ENCODE results near the gene MDFIC. TPM values are rescaled to one million over a fixed set of nuclear protein-coding genes. Genes with fewer than 3 reads are reported as not detected.
A peak's percentile ranks its signal among the peaks of the same experiment; 100 is the strongest.

MDFIC gene
- total RNA-seq, 1 donor, result 72.1 TPM

DNA sequence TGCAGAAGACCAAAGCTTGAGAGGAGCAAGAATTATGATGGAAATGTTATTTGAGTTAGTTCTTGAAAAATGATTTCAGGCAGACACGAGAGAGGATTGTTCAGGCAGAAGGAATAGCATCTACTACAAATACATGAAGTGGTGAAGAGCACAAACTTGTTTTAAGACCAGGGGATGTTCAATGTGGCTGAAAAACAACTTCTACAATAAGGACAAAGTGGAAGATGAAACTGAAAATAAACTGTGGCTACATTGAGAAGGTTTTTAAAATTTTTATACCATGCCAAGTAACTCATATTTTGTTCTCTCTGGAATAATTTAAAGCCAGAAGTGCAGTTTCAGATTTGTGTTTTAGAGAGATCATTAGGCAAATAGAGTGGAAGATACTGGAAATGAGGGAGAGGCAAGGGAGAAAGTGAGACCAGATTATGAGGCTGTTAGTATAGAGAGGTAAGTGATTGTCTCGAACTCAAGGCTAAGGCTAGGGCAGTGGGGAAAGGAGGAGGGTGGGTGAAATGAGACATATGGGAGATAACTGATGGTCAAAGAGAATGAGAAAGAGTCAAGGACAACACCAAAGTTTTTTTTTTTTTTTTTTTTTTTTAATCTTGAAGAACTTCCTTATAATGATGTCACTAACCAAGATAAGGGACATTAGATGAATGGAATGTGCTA is 115.4 kb downstream of the MDFIC start:
- no peak overlapping the region for H3K4me3 ChIP-seq (ENCODE audit: low read depth, low read length)
- no peak for TF ChIP-seq CTCF (IDR thresholded peaks at IDR 0.05; ENCODE audit: insufficient read depth, low read length)
- DNase-seq (ENCODE audit: low read depth), result peak; percentile 30

DNA sequence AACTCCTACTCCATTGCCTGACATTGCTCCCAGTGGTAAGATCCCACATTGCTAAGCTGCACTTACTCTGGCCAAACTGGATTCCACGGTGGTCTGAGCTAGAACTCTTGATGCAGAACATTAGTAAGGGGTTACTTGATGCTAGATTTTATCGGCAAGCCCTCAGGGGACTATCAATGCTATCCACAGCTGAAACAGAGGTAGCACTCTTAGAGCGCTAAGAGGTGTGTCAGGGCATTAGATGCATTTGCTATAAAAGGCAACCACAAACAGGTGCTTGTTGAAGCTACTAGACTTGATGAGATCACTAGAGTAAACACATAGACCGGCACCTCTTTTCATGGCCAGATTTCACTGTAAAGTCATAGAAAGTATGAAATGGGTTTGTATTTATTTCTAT is 116.3 kb downstream of the MDFIC start:
- TF ChIP-seq CTCF (IDR thresholded peaks at IDR 0.05; ENCODE audit: insufficient read depth, low read length), result no peak
- no peak for DNase-seq (ENCODE audit: low read depth)
- no peak overlapping the region for H3K4me3 ChIP-seq (ENCODE audit: low read depth, low read length)

- H3K4me3 ChIP-seq (ENCODE audit: low read depth, low read length), result no peak overlapping the region
- no peak for TF ChIP-seq CTCF (IDR thresholded peaks at IDR 0.05; ENCODE audit: insufficient read depth, low read length)
- DNase-seq (ENCODE audit: low read depth), result no peak
These were observed 118.2 kb downstream of the MDFIC start for GRCh38 chr7:115040057-115040456.

- no peak overlapping the region for H3K4me3 ChIP-seq (ENCODE audit: low read depth, low read length)
- TF ChIP-seq CTCF (IDR thresholded peaks at IDR 0.05; ENCODE audit: insufficient read depth, low read length), result no peak
- DNase-seq (ENCODE audit: low read depth), result no peak
These were observed 118.6 kb downstream of the MDFIC start for GRCh38 chr7:115040495-115040894.

GRCh38 chr7:115042596-115042995 is 120.7 kb downstream of the MDFIC start:
- no peak for DNase-seq (ENCODE audit: low read depth)
- TF ChIP-seq CTCF (IDR thresholded peaks at IDR 0.05; ENCODE audit: insufficient read depth, low read length), result no peak
- H3K4me3 ChIP-seq (ENCODE audit: low read depth, low read length), result no peak overlapping the region

GRCh38 chr7:115043605-115044004 is 121.7 kb downstream of the MDFIC start:
- H3K4me3 ChIP-seq (ENCODE audit: low read depth, low read length), result no peak overlapping the region
- no peak for TF ChIP-seq CTCF (IDR thresholded peaks at IDR 0.05; ENCODE audit: insufficient read depth, low read length)
- DNase-seq (ENCODE audit: low read depth), result peak; percentile 41

- no peak overlapping the region for H3K4me3 ChIP-seq (ENCODE audit: low read depth, low read length)
- TF ChIP-seq CTCF (IDR thresholded peaks at IDR 0.05; ENCODE audit: insufficient read depth, low read length), result no peak
- no peak for DNase-seq (ENCODE audit: low read depth)
These were observed 122.3 kb downstream of the MDFIC start for GRCh38 chr7:115044224-115044623.

All from fibroblast of the aortic adventitia (primary cell).